ENCODE data around the gene SPTBN4. TPM values are rescaled to one million over a fixed set of nuclear protein-coding genes. Genes with fewer than 3 reads are reported as not detected.

SPTBN4 gene
- total RNA-seq, 2 donors from 2014 or later: 0.29 to 0.74 TPM

GRCh38 chr19:40523322-40524047, 56.7 kb downstream of the SPTBN4 start:
- Histone ChIP-seq H3K36me3 (no peaks in the 10 kb centered on the region), H3K27me3 (peaks cover 6% of the 10 kb centered on the region), H3K9ac (ENCODE audit: low read depth in 2 of 2, low read length in 2 of 2) (no peak overlapping the region), H3K4me1 (no peaks in the 10 kb centered on the region), H3K9me3 (no peaks in the 10 kb centered on the region), H3K4me3 (no peak overlapping the region), H3K27ac (no peak overlapping the region)
- TF ChIP-seq, protein P1, sequence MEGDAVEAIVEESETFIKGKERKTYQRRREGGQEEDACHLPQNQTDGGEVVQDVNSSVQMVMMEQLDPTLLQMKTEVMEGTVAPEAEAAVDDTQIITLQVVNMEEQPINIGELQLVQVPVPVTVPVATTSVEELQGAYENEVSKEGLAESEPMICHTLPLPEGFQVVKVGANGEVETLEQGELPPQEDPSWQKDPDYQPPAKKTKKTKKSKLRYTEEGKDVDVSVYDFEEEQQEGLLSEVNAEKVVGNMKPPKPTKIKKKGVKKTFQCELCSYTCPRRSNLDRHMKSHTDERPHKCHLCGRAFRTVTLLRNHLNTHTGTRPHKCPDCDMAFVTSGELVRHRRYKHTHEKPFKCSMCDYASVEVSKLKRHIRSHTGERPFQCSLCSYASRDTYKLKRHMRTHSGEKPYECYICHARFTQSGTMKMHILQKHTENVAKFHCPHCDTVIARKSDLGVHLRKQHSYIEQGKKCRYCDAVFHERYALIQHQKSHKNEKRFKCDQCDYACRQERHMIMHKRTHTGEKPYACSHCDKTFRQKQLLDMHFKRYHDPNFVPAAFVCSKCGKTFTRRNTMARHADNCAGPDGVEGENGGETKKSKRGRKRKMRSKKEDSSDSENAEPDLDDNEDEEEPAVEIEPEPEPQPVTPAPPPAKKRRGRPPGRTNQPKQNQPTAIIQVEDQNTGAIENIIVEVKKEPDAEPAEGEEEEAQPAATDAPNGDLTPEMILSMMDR (IDR thresholded peaks at IDR 0.05): peak; percentile 57
- intact Hi-C loops (cut with DNase I): loop anchor here (10.0 kb wide), 1 partner anchor 219 kb away; no protein-coding TSS in a partner anchor
- DNase-seq: peak; percentile 79

- Histone ChIP-seq H3K27me3 (peaks cover 6% of the 10 kb centered on the region), H3K4me1 (no peaks in the 10 kb centered on the region), H3K9me3 (no peaks in the 10 kb centered on the region), H3K36me3 (no peaks in the 10 kb centered on the region), H3K9ac (ENCODE audit: low read depth in 2 of 2, low read length in 2 of 2) (no peak overlapping the region), H3K4me3 (no peak overlapping the region), H3K27ac (no peak overlapping the region)
- TF ChIP-seq, protein P1 (IDR thresholded peaks at IDR 0.05): no peak
- intact Hi-C loops (cut with DNase I): loop anchor here (10.0 kb wide), 1 partner anchor 219 kb away; no protein-coding TSS in a partner anchor
- DNase-seq: no peak
Measured at GRCh38 chr19:40524133-40524549, 57.3 kb downstream of the SPTBN4 start.

DNA sequence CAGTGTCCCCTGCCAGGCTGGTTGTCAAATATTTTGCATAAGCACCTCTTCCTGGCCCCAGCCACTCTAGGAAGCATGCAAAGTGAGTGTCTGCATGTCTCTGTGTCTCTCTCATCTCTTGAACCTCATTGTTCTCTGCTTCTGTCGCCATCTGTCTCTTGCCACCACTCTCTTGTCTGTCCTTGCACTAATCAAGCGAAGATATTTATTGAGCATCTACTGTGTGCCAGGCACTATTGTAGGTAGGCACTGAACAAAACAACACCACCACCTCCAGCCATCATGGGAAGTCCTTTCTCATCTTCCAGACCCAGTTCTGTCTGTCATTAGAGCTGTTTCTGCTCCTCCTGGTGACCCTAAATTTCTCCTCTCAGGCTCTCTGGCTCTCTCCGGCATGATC, 57.9 kb downstream of the SPTBN4 start:
- H3K9me3 ChIP-seq: no peaks in the 10 kb centered on the region
- no peak overlapping the region for H3K4me3 ChIP-seq
- intact Hi-C loops (cut with DNase I): loop anchor here (5.0 to 10.0 kb wide), 2 partner anchors 73 to 220 kb away; no protein-coding TSS in a partner anchor
- no peaks in the 10 kb centered on the region for H3K4me1 ChIP-seq
- no peak overlapping the region for H3K9ac ChIP-seq (ENCODE audit: low read depth in 2 of 2, low read length in 2 of 2)
- TF ChIP-seq, protein P1 (IDR thresholded peaks at IDR 0.05): no peak
- H3K36me3 ChIP-seq: no peaks in the 10 kb centered on the region
- H3K27ac ChIP-seq: no peak overlapping the region
- no peak for DNase-seq
- H3K27me3 ChIP-seq: peaks cover under 1% of the 10 kb centered on the region

- intact Hi-C loops (cut with DNase I): loop anchor here (5.0 to 10.0 kb wide), 2 partner anchors 72 to 221 kb away; no protein-coding TSS in a partner anchor
- Histone ChIP-seq H3K9me3 (no peaks in the 10 kb centered on the region), H3K9ac (ENCODE audit: low read depth in 2 of 2, low read length in 2 of 2) (no peak overlapping the region), H3K36me3 (no peaks in the 10 kb centered on the region), H3K4me3 (no peak overlapping the region), H3K27ac (no peak overlapping the region), H3K27me3 (no peaks in the 10 kb centered on the region), H3K4me1 (no peaks in the 10 kb centered on the region)
- no peak for DNase-seq
- TF ChIP-seq, protein P1 (IDR thresholded peaks at IDR 0.05): no peak
Measured at GRCh38 chr19:40525234-40526051, 58.6 kb downstream of the SPTBN4 start.

GRCh38 chr19:40528078-40528477, 61.3 kb downstream of the SPTBN4 start:
- TF ChIP-seq, protein P1 (IDR thresholded peaks at IDR 0.05): no peak
- Histone ChIP-seq H3K36me3 (no peaks in the 10 kb centered on the region), H3K4me3 (no peak overlapping the region), H3K27ac (no peak overlapping the region), H3K9ac (ENCODE audit: low read depth in 2 of 2, low read length in 2 of 2) (no peak overlapping the region), H3K4me1 (no peaks in the 10 kb centered on the region), H3K27me3 (no peaks in the 10 kb centered on the region), H3K9me3 (no peaks in the 10 kb centered on the region)
- DNase-seq: no peak
- intact Hi-C loops (cut with DNase I): loop anchor here (5.0 to 10.0 kb wide), 2 partner anchors 69 to 223 kb away; no protein-coding TSS in a partner anchor
